NB4 (cell line): Measurements from ENCODE around the gene ING4.

Source experiments
- CTCF ChIP-seq: IDR thresholded peaks from one replicate; pipeline ENCODE4 v1.5.1; 2012; ENCODE audit warnings: low read depth, low read length
- MAX ChIP-seq: IDR thresholded peaks from 2 replicates; pipeline ENCODE4 v1.6.1; 2011; ENCODE audit warnings: low read depth, low read length
- MYC ChIP-seq: IDR thresholded peaks from 2 replicates; pipeline ENCODE4 v1.6.1; 2011; ENCODE audit warnings: low read depth, low read length
- POLR2A ChIP-seq: IDR thresholded peaks from 2 replicates; pipeline ENCODE4 v1.6.1; 2011; ENCODE audit warnings: mild to moderate bottlenecking; ENCODE audit not compliant: insufficient read length; ENCODE audit errors: extremely low read depth

GRCh38 chr12:6696690-6697583, 34.0 kb upstream of the ING4 start:
- TF ChIP-seq CTCF (no peak), POLR2A (no peak), MAX (no peak), MYC (no peak)
